Lower leg skin (tissue), 4 donors: ENCODE results near the gene TMOD3. TPM values are rescaled to one million over a fixed set of nuclear protein-coding genes. Genes with fewer than 3 reads are reported as not detected.

Experiments
- DNase-seq, 2 donors: peaks; one replicate each; pipeline ENCODE4 v3.0.0-alpha.2; 2019; ENCODE audit warnings: low spot score in 2 of 2
- H3K4me3 ChIP-seq: fragments of 200-600 bp; sonication (generic); 2 replicates; pipeline ENCODE4 v1.5.1; 2017; ENCODE audit warnings: mild to moderate bottlenecking, low read depth; ENCODE audit not compliant: poor library complexity, severe bottlenecking
- POLR2A ChIP-seq, 2 donors: fragments of 450-650 bp; IDR thresholded peaks; one replicate each; pipeline ENCODE4 v1.6.1; 2016 to 2017; ENCODE audit warnings: antibody characterized with exemption in 2 of 2, mild to moderate bottlenecking in 1 of 2, moderate library complexity in 1 of 2
- WGBS, 2 donors: methylation state at CpG; one replicate each; pipeline ENCODE4 v1.1.5; 2018; 5-methylcytosine and 5-hydroxymethylcytosine counted together
- intact Hi-C: fragments of 100-400 bp; cut with DNase I; formaldehyde crosslinking; loops from one replicate; pipeline ENCODE4 v1.15.0; 2023; ENCODE audit warnings: low total_unique reads
- total RNA-seq, 4 donors: library from RNA; depleted of rRNA; stranded (reverse); fragments of >200 nt; gene quantifications; one replicate each; pipeline ENCODE4 v1.1.0, GENCODE V29; 2016
- TF ChIP-seq, protein P1 (sequence below), 3 donors: fragments of 450-650 bp; IDR thresholded peaks; one replicate each; pipeline ENCODE4 v1.5.1; 2016; ENCODE audit warnings: antibody characterized with exemption in 3 of 3, mild to moderate bottlenecking in 3 of 3, moderate library complexity in 2 of 3

Gene TMOD3
- total RNA-seq, 4 donors from 2014 or later: 35.4 to 47.2 (median 38.6) TPM

DNA sequence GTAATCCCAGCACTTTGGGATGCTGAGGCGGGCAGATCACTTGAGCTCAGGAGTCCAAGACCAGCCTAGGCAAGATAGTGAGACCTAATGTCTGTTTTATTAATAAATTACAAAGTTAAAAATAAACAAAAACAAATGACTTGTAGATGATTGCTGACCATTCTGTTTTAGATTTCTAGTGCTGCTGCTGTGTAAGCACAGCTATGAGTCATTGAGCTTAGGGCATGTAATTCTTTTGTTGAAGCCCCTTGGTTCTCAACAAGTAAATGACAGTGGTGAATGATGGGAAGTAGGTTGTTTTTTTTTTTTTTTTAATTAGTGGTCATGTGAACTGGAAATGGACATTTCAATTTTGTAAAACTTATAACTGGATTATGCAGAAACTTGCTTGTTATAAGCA lies 78.9 kb downstream of the TMOD3 start:
- intact Hi-C loops: no loop called here
- 100% methylated on average over 1 of the region's 1 CpG for whole genome bisulfite sequencing, 2 donors
- no peak for TF ChIP-seq POLR2A (IDR thresholded peaks at IDR 0.05)
- TF ChIP-seq, protein P1, sequence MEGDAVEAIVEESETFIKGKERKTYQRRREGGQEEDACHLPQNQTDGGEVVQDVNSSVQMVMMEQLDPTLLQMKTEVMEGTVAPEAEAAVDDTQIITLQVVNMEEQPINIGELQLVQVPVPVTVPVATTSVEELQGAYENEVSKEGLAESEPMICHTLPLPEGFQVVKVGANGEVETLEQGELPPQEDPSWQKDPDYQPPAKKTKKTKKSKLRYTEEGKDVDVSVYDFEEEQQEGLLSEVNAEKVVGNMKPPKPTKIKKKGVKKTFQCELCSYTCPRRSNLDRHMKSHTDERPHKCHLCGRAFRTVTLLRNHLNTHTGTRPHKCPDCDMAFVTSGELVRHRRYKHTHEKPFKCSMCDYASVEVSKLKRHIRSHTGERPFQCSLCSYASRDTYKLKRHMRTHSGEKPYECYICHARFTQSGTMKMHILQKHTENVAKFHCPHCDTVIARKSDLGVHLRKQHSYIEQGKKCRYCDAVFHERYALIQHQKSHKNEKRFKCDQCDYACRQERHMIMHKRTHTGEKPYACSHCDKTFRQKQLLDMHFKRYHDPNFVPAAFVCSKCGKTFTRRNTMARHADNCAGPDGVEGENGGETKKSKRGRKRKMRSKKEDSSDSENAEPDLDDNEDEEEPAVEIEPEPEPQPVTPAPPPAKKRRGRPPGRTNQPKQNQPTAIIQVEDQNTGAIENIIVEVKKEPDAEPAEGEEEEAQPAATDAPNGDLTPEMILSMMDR (IDR thresholded peaks at IDR 0.05): no peak

GRCh38 chr15:51909584-51909983 lies 80.1 kb downstream of the TMOD3 start:
- DNase-seq: no peak
- no peak overlapping the region for H3K4me3 ChIP-seq
- WGBS, 2 donors: 88 to 95% methylated on average over 2 of the region's 2 CpGs
- intact Hi-C loops: no loop called here
- TF ChIP-seq, protein P1 (IDR thresholded peaks at IDR 0.05): no peak
- no peak for TF ChIP-seq POLR2A (IDR thresholded peaks at IDR 0.05)

More for the DNA sequence above, 78.9 kb downstream of the TMOD3 start:
- H3K4me3 ChIP-seq: no peak overlapping the region
- no peak for DNase-seq

GRCh38 chr15:51912528-51912927 lies 83.1 kb downstream of the TMOD3 start:
- TF ChIP-seq, protein P1 (IDR thresholded peaks at IDR 0.05): no peak
- TF ChIP-seq POLR2A (IDR thresholded peaks at IDR 0.05): no peak
- intact Hi-C loops: no loop called here
- WGBS, 2 donors: 96 to 99% methylated on average over 3 of the region's 3 CpGs
- no peak overlapping the region for H3K4me3 ChIP-seq
- DNase-seq: no peak

- H3K4me3 ChIP-seq: no peak overlapping the region
- TF ChIP-seq POLR2A (IDR thresholded peaks at IDR 0.05): no peak
- TF ChIP-seq, protein P1 (IDR thresholded peaks at IDR 0.05): no peak
- DNase-seq: no peak
- intact Hi-C loops: no loop called here
- 83 to 86% methylated on average over 2 of the region's 2 CpGs for WGBS, 2 donors
Measured at GRCh38 chr15:51917493-51917892, 88.0 kb downstream of the TMOD3 start.

GRCh38 chr15:51924156-51925068 lies 95.0 kb downstream of the TMOD3 start:
- WGBS, 2 donors: 77 to 82% methylated on average over 11 of the region's 11 CpGs
- TF ChIP-seq, protein P1 (IDR thresholded peaks at IDR 0.05): no peak
- TF ChIP-seq POLR2A (IDR thresholded peaks at IDR 0.05): no peak
- no peak overlapping the region for H3K4me3 ChIP-seq
- DNase-seq: no peak
- intact Hi-C loops: no loop called here
